A549 (cell line): ENCODE measurements around the gene NSUN6. TPM values are rescaled to one million over a fixed set of nuclear protein-coding genes. Genes with fewer than 3 reads are reported as not detected.
A peak's percentile ranks its signal among the peaks of the same experiment; 100 is the strongest.

ENCODE experiments used
- ATAC-seq, 2 experiments: fragments of 200-7000 bp in 1 of 2; fragments of >200 bp in 1 of 2; cut with Nextera tagmentation in 1 of 2; cut with Tn5 transposase in 1 of 2; 3 replicates each; pipeline versions ENCODE4 v1.8.0 to v1.9.1; 2018 to 2020; ENCODE audit warnings: mild to moderate bottlenecking in 1 of 2, moderate library complexity in 1 of 2
- CTCF ChIA-PET: fragments of 300-600 bp; sonication (Branson Sonifier 250); formaldehyde crosslinking; extraction: SDS; loops from one replicate; lab custom pipeline; 2021; ENCODE audit warnings: antibody characterized with exemption, inconsistent platforms; lab: Yijun Ruan, JAX
- POLR2A ChIA-PET: fragments of 350-600 bp; formaldehyde crosslinking; extraction: SDS; loops from one replicate; lab custom pipeline; 2021; ENCODE audit warnings: antibody characterized with exemption, inconsistent platforms; lab: Yijun Ruan, JAX
- DNase-seq, 2 experiments: peaks; one replicate each; pipeline versions ENCODE4 v3.0.0 to v3.0.0-alpha.2; 2011 to 2016; ENCODE audit warnings: low read depth in 1 of 2, low spot score in 1 of 2
- FAIRE-seq: peaks from 2 replicates; lab custom pipeline; 2011; peaks lifted over from hg19 to GRCh38; lab: Jason Lieb, UNC
- H3K27ac ChIP-seq, 2 experiments: fragments of >200 bp; sonication (Bioruptor Twin); formaldehyde crosslinking; 3 replicates each; pipeline ENCODE4 v1.5.1; 2016 to 2017
- H3K4me1 ChIP-seq: fragments of >200 bp; sonication (Bioruptor Twin); formaldehyde crosslinking; 3 replicates; pipeline ENCODE4 v1.6.1; 2016
- H3K4me2 ChIP-seq: fragments of >200 bp; sonication (Bioruptor Twin); formaldehyde crosslinking; 3 replicates; pipeline ENCODE4 v1.6.1; 2016
- H3K4me3 ChIP-seq: fragments of >200 bp; sonication (Bioruptor Twin); formaldehyde crosslinking; 3 replicates; pipeline ENCODE4 v1.5.1; 2016
- H3K9me3 ChIP-seq: fragments of >200 bp; sonication (Bioruptor Twin); formaldehyde crosslinking; 3 replicates; pipeline ENCODE4 v1.6.1; 2016
- BCL3 ChIP-seq: fragments of >200 bp; sonication (Bioruptor Twin); formaldehyde crosslinking; IDR thresholded peaks from 3 replicates; pipeline ENCODE4 v1.6.1; 2016
- CBX8 ChIP-seq: fragments of 200-600 bp; sonication (generic); IDR thresholded peaks from 2 replicates; pipeline ENCODE4 v1.6.1; 2016
- CTCF ChIP-seq: fragments of >200 bp; sonication (Bioruptor Twin); formaldehyde crosslinking; IDR thresholded peaks from 3 replicates; pipeline ENCODE4 v1.5.1; 2016
- EHF ChIP-seq: fragments of 250-450 bp; sonication (Bioruptor Pico); IDR thresholded peaks from 2 replicates; pipeline ENCODE4 v1.5.0; 2020; ENCODE audit warnings: mild to moderate bottlenecking
- FOSL2 ChIP-seq, 2 experiments: fragments of 450-650 bp in 1 of 2; fragments of >200 bp in 1 of 2; sonication (Bioruptor Twin) in 1 of 2; formaldehyde crosslinking; IDR thresholded peaks; 2 replicates each; pipeline versions ENCODE4 v1.5.0 to v1.6.1; 2016 to 2020; ENCODE audit warnings: mild to moderate bottlenecking in 1 of 2, moderate library complexity in 1 of 2
- GATA3 ChIP-seq: IDR thresholded peaks from 2 replicates; pipeline ENCODE4 v1.6.1; 2012; ENCODE audit warnings: borderline replicate concordance
- HDAC2 ChIP-seq: fragments of 200-600 bp; sonication (generic); IDR thresholded peaks from 2 replicates; pipeline ENCODE4 v1.6.1; 2016
- HOXA7 ChIP-seq: fragments of 250-450 bp; sonication (Bioruptor Pico); IDR thresholded peaks from 2 replicates; pipeline ENCODE4 v1.5.0; 2020; ENCODE audit warnings: mild to moderate bottlenecking, moderate library complexity
- HOXB13 ChIP-seq: fragments of 250-450 bp; sonication (Bioruptor Pico); IDR thresholded peaks from 2 replicates; pipeline ENCODE4 v1.5.0; 2020; ENCODE audit warnings: low read depth, mild to moderate bottlenecking, moderate library complexity
- HOXB5 ChIP-seq: fragments of 250-450 bp; sonication (Bioruptor Pico); IDR thresholded peaks from 2 replicates; pipeline ENCODE4 v1.5.0; 2020; ENCODE audit warnings: mild to moderate bottlenecking, moderate library complexity
- JUNB ChIP-seq: fragments of >200 bp; sonication (Bioruptor Twin); formaldehyde crosslinking; IDR thresholded peaks from 2 replicates; pipeline ENCODE4 v1.6.1; 2016
- MAZ ChIP-seq: fragments of 150-350 bp; IDR thresholded peaks from 2 replicates; pipeline ENCODE4 v1.6.1; 2014; ENCODE audit warnings: antibody characterized with exemption, low read depth, low read length, borderline replicate concordance
- NFE2L2 ChIP-seq: fragments of 150-350 bp; conservative IDR thresholded peaks from 2 replicates; pipeline ENCODE4 v1.6.1; 2014; ENCODE audit warnings: low read length
- NR3C1 ChIP-seq: fragments of >200 bp; sonication (Bioruptor Twin); formaldehyde crosslinking; IDR thresholded peaks from 3 replicates; pipeline ENCODE4 v1.6.1; 2017
- PHF8 ChIP-seq: fragments of 200-600 bp; sonication (generic); IDR thresholded peaks from 2 replicates; pipeline ENCODE4 v1.6.1; 2016; ENCODE audit warnings: low read depth, mild to moderate bottlenecking, antibody characterized with exemption, moderate library complexity, borderline replicate concordance
- POLR2AphosphoS2 ChIP-seq: conservative IDR thresholded peaks from 2 replicates; pipeline ENCODE4 v1.6.1; 2012; ENCODE audit warnings: low read length, improper control_type of control experiment, inconsistent platforms
- RCOR1 ChIP-seq: fragments of 150-350 bp; IDR thresholded peaks from 2 replicates; pipeline ENCODE4 v1.6.1; 2014; ENCODE audit warnings: antibody characterized with exemption, low read length, low read depth
- REST ChIP-seq: fragments of 200-600 bp; sonication (generic); IDR thresholded peaks from 2 replicates; pipeline ENCODE4 v1.6.1; 2016; ENCODE audit warnings: antibody characterized with exemption, mild to moderate bottlenecking, moderate library complexity
- RNF2 ChIP-seq: fragments of 200-600 bp; sonication (generic); IDR thresholded peaks from 2 replicates; pipeline ENCODE4 v1.6.1; 2016; ENCODE audit warnings: low read depth, mild to moderate bottlenecking, antibody characterized with exemption, moderate library complexity, borderline replicate concordance
- SREBF2 ChIP-seq: fragments of 450-650 bp; IDR thresholded peaks from 2 replicates; pipeline ENCODE4 v1.6.1; 2014; ENCODE audit warnings: mild to moderate bottlenecking, moderate library complexity
- ZSCAN20 ChIP-seq: fragments of 250-450 bp; sonication (Bioruptor Pico); IDR thresholded peaks from 2 replicates; pipeline ENCODE4 v1.8.0; 2022; ENCODE audit warnings: mild to moderate bottlenecking, moderate library complexity
- WGBS: methylation state at CpG from one replicate; pipeline ENCODE4 v1.1.6; 2017; ENCODE audit errors: missing lambda C conversion rate; 5-methylcytosine and 5-hydroxymethylcytosine counted together
- polyA plus RNA-seq, 4 experiments: library from polyadenylated mRNA; depleted of rRNA in 3 of 4; stranded (reverse); fragments of >200 nt; fragmentation: RNase III in 1 of 4; extraction: RNeasy Plus Mini Kit Qiagen cat#74134 plus additional on column Dnase treatment in 1 of 4; gene quantifications; 2 replicates in 3 of 4; 3 replicates in 1 of 4; pipeline ENCODE4 v1.2.3, GENCODE V29; 2011 to 2017
- TF ChIP-seq, protein P1 (sequence below): fragments of 450-650 bp; IDR thresholded peaks from 2 replicates; pipeline ENCODE4 v1.6.1; 2014; ENCODE audit warnings: antibody characterized with exemption
- TF ChIP-seq, protein P2 (sequence below): IDR thresholded peaks from 2 replicates; pipeline ENCODE4 v1.6.1; 2012; ENCODE audit warnings: low read depth, borderline replicate concordance

The NSUN6 gene
- polyA plus RNA-seq, 2 of the 4 experiments (the other 2 are of a cell fraction) = 6.5 to 14.7 TPM

DNA sequence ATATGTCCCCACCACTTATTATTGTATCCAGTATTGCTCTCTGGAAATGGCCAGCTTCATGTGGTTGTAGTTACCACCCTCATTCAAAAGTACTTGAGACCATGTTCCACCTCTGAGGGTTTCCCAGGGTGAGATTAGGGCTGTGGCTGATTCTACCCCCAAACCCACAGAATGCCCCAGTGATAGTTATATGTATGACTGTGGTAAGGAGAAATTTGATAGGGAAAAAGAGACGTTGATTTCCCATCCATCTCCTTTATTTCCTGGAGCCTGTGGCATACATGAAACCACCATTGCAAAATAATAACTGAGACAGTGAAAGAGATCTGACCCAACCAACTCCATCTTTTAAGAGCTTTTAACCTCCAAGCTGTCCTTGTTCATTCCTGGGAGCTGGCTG lies 33.0 kb upstream of the NSUN6 start:
- ATAC-seq (no peak), DNase-seq (no peak), FAIRE-seq (no peak)
- no peak overlapping the region for H3K27ac ChIP-seq
- peaks cover 34% of the 10 kb centered on the region for H3K4me1 ChIP-seq
- ChIA-PET CTCF (no interaction called here), POLR2A (no interaction called here)
- no peaks in the 10 kb centered on the region for H3K9me3 ChIP-seq
- no peak overlapping the region for H3K4me2 ChIP-seq
- H3K4me3 ChIP-seq = no peak overlapping the region
- WGBS = 88% methylated on average over 1 of the region's 1 CpG
- no peak for TF ChIP-seq RCOR1
- no peak for TF ChIP-seq RNF2
- TF ChIP-seq, protein P1, sequence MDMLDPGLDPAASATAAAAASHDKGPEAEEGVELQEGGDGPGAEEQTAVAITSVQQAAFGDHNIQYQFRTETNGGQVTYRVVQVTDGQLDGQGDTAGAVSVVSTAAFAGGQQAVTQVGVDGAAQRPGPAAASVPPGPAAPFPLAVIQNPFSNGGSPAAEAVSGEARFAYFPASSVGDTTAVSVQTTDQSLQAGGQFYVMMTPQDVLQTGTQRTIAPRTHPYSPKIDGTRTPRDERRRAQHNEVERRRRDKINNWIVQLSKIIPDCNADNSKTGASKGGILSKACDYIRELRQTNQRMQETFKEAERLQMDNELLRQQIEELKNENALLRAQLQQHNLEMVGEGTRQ = no peak
- TF ChIP-seq HOXB13 (CRISPR knock-in tag) = no peak
- TF ChIP-seq ZSCAN20 (CRISPR knock-in tag) = no peak
- no peak for TF ChIP-seq NFE2L2
- no peak for TF ChIP-seq SREBF2
- no peak for TF ChIP-seq CTCF
- no peak for TF ChIP-seq MAZ
- no peak for TF ChIP-seq EHF (CRISPR knock-in tag)

GRCh38 chr10:18683427-18683826 lies 32.0 kb upstream of the NSUN6 start:
- peak overlapping the region; percentile 56 for H3K4me2 ChIP-seq
- H3K27ac ChIP-seq = peak overlapping the region in 1 of 2 experiments; percentile 51; a peak in 2 of 6 replicates
- DNase-seq = no peak
- H3K4me3 ChIP-seq = no peak overlapping the region
- H3K9me3 ChIP-seq = no peaks in the 10 kb centered on the region
- peak; percentile 18 for FAIRE-seq
- WGBS = 3% methylated on average over 1 of the region's 1 CpG
- CTCF ChIA-PET = no interaction called here
- POLR2A ChIA-PET = no interaction called here
- peaks cover 34% of the 10 kb centered on the region for H3K4me1 ChIP-seq
- TF ChIP-seq HOXB5 (CRISPR knock-in tag) (no peak), JUNB (peak; percentile 48; the same call in 1 of the 2 replicates), FOSL2 (IDR thresholded peaks at IDR 0.05) (peak; percentile 53), FOSL2 (CRISPR knock-in tag; IDR thresholded peaks at IDR 0.05) (peak; percentile 73)
- ATAC-seq = peak; percentile 38 to 39; a peak in 2 of 6 replicates

- no peak for TF ChIP-seq CBX8
- 0 out of 2 replicates have a peak, but pooled peaks have one; percentile 31 for TF ChIP-seq FOSL2 (IDR thresholded peaks at IDR 0.05)
- peak; percentile 75 for TF ChIP-seq FOSL2 (CRISPR knock-in tag; IDR thresholded peaks at IDR 0.05)
- no peak for TF ChIP-seq HDAC2
- no peak for TF ChIP-seq POLR2AphosphoS2
- ATAC-seq = peak; percentile 51 to 69; a peak in 3 of 6 replicates
- FAIRE-seq = no peak
- H3K4me2 ChIP-seq = peak overlapping the region; percentile 56
- peak overlapping the region; percentile 8 to 73; a peak in 5 of 6 replicates for H3K27ac ChIP-seq
- 4% methylated on average over 4 of the region's 4 CpGs for WGBS
- peak in 1 of 2 experiments; percentile 30 for DNase-seq
- no peak overlapping the region for H3K4me3 ChIP-seq
- POLR2A ChIA-PET = no interaction called here
- no peaks in the 10 kb centered on the region for H3K9me3 ChIP-seq
- CTCF ChIA-PET = no interaction called here
- H3K4me1 ChIP-seq = peaks cover 34% of the 10 kb centered on the region
Measured at GRCh38 chr10:18681971-18682411, 30.6 kb upstream of the NSUN6 start.

DNA sequence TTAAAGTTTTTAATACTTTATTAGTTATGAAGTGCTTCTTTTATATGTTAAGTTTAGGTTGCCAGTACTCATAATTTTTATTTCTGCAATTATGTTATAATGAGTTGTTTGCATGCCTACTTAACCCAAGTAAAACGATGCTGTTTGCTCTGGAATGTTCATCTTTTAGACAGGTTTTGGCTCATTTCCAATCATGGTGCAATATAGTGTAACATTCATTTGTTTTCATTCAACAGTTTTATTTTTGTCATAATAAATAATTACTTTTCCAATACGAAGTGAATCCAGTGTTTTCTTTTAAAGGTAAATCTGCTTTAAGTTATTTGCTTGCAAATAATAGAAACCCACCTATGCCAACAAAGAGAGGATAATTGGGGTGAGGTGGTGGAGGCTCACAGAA lies 30.0 kb upstream of the NSUN6 start:
- FAIRE-seq (no peak), ATAC-seq (no peak), DNase-seq (no peak)
- H3K4me1 ChIP-seq = peaks cover 34% of the 10 kb centered on the region
- ChIA-PET POLR2A (no interaction called here), CTCF (no interaction called here)
- 12% methylated on average over 2 of the region's 2 CpGs for WGBS
- peak overlapping the region; percentile 56 for H3K4me2 ChIP-seq
- H3K9me3 ChIP-seq = no peaks in the 10 kb centered on the region
- H3K27ac ChIP-seq = peak overlapping the region; percentile 8 to 73; a peak in 5 of 6 replicates
- no peak overlapping the region for H3K4me3 ChIP-seq
- TF ChIP-seq HOXB13 (CRISPR knock-in tag) (no peak), HOXA7 (CRISPR knock-in tag) (no peak), SREBF2 (no peak), REST (no peak), BCL3 (no peak), GATA3 (no peak), NR3C1 (no peak), PHF8 (no peak)
- TF ChIP-seq, protein P2, sequence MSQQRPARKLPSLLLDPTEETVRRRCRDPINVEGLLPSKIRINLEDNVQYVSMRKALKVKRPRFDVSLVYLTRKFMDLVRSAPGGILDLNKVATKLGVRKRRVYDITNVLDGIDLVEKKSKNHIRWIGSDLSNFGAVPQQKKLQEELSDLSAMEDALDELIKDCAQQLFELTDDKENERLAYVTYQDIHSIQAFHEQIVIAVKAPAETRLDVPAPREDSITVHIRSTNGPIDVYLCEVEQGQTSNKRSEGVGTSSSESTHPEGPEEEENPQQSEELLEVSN = no peak
